Lung (tissue), 12 donors: ENCODE results near the gene FGD5. TPM values are rescaled to one million over a fixed set of nuclear protein-coding genes. Genes with fewer than 3 reads are reported as not detected.

Experiments used
- ATAC-seq: fragments of 200-7000 bp; cut with Tn5 transposase; one replicate; pipeline ENCODE4 v1.9.1; 2020; ENCODE audit warnings: moderate number of reproducible peaks; ENCODE audit not compliant: insufficient read depth, low FRiP score
- DNase-seq, 3 donors: peaks; one replicate each; pipeline ENCODE4 v3.0.0-alpha.2; 2013 to 2017
- H3K27ac ChIP-seq, 2 donors: one replicate each; pipeline ENCODE4 v1.5.1; 2013; ENCODE audit warnings: mild to moderate bottlenecking in 2 of 2, moderate library complexity in 2 of 2, control low read depth in 1 of 2, inconsistent platforms in 1 of 2, low read depth in 1 of 2, low read length in 1 of 2
- H3K27me3 ChIP-seq, 3 donors: one replicate each; pipeline ENCODE4 v1.5.1; 2013; ENCODE audit warnings: low read length in 2 of 3; ENCODE audit not compliant: control insufficient read depth in 3 of 3, insufficient read depth in 3 of 3
- H3K36me3 ChIP-seq, 4 donors: one replicate each; pipeline ENCODE4 v1.5.1; 2013; ENCODE audit warnings: low read length in 4 of 4, mild to moderate bottlenecking in 1 of 4, moderate library complexity in 1 of 4; ENCODE audit not compliant: control insufficient read depth in 4 of 4, insufficient read depth in 4 of 4
- H3K4me1 ChIP-seq, 5 donors: one replicate each; pipeline ENCODE4 v1.5.1; 2013; ENCODE audit warnings: low read length in 5 of 5, mild to moderate bottlenecking in 2 of 5, moderate library complexity in 1 of 5; ENCODE audit not compliant: control insufficient read depth in 5 of 5, insufficient read depth in 5 of 5
- H3K4me3 ChIP-seq: one replicate; pipeline ENCODE4 v1.5.1; 2013; ENCODE audit warnings: mild to moderate bottlenecking, control low read depth, moderate library complexity
- H3K9ac ChIP-seq, 2 donors: one replicate each; pipeline ENCODE4 v1.5.1; 2013; ENCODE audit warnings: low read length in 2 of 2, control low read depth in 1 of 2; ENCODE audit not compliant: insufficient read depth in 1 of 2
- H3K9me3 ChIP-seq, 4 donors: one replicate each; pipeline ENCODE4 v1.5.1; 2013; ENCODE audit warnings: low read length in 3 of 4, mild to moderate bottlenecking in 1 of 4, moderate library complexity in 1 of 4; ENCODE audit not compliant: control insufficient read depth in 4 of 4, insufficient read depth in 3 of 4
- WGBS, 2 donors: extraction: QIAGEN DNeasy Blood & Tissue Kit; methylation state at CpG; one replicate each; pipeline ENCODE4 v1.1.7; 2013; 5-methylcytosine and 5-hydroxymethylcytosine counted together
- polyA plus RNA-seq, 2 donors: library from polyadenylated mRNA; stranded (reverse); fragments of 200-250 nt; gene quantifications; one replicate each; pipeline ENCODE4 v1.2.1, GENCODE V29; 2013
- total RNA-seq, 2 donors: library from RNA; depleted of rRNA in 1 of 2; stranded (reverse); fragments of >200 nt in 1 of 2; gene quantifications; one replicate each; pipeline ENCODE4 v1.2.1, GENCODE V29; 2014 to 2021
- TF ChIP-seq, protein P1 (sequence below): IDR thresholded peaks from 2 replicates; pipeline ENCODE4 v1.5.1; 2012; ENCODE audit warnings: mild to moderate bottlenecking; ENCODE audit errors: control extremely low read depth, extremely low read depth
- donor health status: control.
- donor health status: control.
- donor health status: Bipolar disorder and iron deficiency.
- donor health status: healthy.
- donor health status: DM: yes; HTN: yes; CAD: no.

FGD5 gene
- total and polyA plus RNA-seq, 4 donors = 14.6 to 58.5 (median 32.2) TPM

GRCh38 chr3:14803101-14803980 is 15.4 kb upstream of the FGD5 start:
- no peak for ATAC-seq
- Histone ChIP-seq H3K4me1 (peaks cover 0 to 13% (median 0%) of the 10 kb centered on the region in 5 donors), H3K27me3 (peaks cover 0 to 17% (median 0%) of the 10 kb centered on the region in 3 donors), H3K36me3 (no peaks in the 10 kb centered on the region), H3K9me3 (no peaks in the 10 kb centered on the region), H3K27ac (peak overlapping the region in 1 of 2 donors; percentile 71), H3K4me3 (no peak overlapping the region), H3K9ac (no peak overlapping the region)
- DNase-seq = no peak
- WGBS, 2 donors = 48 to 56% methylated on average over 13 of the region's 13 CpGs
- TF ChIP-seq, protein P1, sequence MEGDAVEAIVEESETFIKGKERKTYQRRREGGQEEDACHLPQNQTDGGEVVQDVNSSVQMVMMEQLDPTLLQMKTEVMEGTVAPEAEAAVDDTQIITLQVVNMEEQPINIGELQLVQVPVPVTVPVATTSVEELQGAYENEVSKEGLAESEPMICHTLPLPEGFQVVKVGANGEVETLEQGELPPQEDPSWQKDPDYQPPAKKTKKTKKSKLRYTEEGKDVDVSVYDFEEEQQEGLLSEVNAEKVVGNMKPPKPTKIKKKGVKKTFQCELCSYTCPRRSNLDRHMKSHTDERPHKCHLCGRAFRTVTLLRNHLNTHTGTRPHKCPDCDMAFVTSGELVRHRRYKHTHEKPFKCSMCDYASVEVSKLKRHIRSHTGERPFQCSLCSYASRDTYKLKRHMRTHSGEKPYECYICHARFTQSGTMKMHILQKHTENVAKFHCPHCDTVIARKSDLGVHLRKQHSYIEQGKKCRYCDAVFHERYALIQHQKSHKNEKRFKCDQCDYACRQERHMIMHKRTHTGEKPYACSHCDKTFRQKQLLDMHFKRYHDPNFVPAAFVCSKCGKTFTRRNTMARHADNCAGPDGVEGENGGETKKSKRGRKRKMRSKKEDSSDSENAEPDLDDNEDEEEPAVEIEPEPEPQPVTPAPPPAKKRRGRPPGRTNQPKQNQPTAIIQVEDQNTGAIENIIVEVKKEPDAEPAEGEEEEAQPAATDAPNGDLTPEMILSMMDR = no peak

- ATAC-seq = no peak
- peak; percentile 44 to 67 (median 47) for DNase-seq
- TF ChIP-seq, protein P1 = no peak
- Histone ChIP-seq H3K36me3 (no peaks in the 10 kb centered on the region), H3K27me3 (peaks cover 0 to 23% (median 0%) of the 10 kb centered on the region in 3 donors), H3K9me3 (no peaks in the 10 kb centered on the region), H3K9ac (no peak overlapping the region), H3K27ac (peak overlapping the region in 1 of 2 donors; percentile 87), H3K4me3 (no peak overlapping the region), H3K4me1 (peaks cover 0 to 13% (median 0%) of the 10 kb centered on the region in 5 donors)
- 40 to 47% methylated on average over 12 of the region's 12 CpGs for WGBS, 2 donors
These were observed 14.6 kb upstream of the FGD5 start for GRCh38 chr3:14803981-14804834.

- TF ChIP-seq, protein P1 = no peak
- no peaks in the 10 kb centered on the region for H3K36me3 ChIP-seq
- H3K9me3 ChIP-seq = no peaks in the 10 kb centered on the region
- H3K4me3 ChIP-seq = no peak overlapping the region
- H3K27me3 ChIP-seq = peaks cover 0 to 27% (median 0%) of the 10 kb centered on the region in 3 donors
- no peak for DNase-seq
- no peak for ATAC-seq
- no peak overlapping the region for H3K9ac ChIP-seq
- peak overlapping the region in 1 of 2 donors; percentile 87 for H3K27ac ChIP-seq
- peaks cover 0 to 20% (median 0%) of the 10 kb centered on the region in 5 donors for H3K4me1 ChIP-seq
- WGBS, 2 donors = 58 to 66% methylated on average over 7 of the region's 7 CpGs
These were observed 13.7 kb upstream of the FGD5 start for GRCh38 chr3:14804835-14805780.
